ENCODE measurements around the gene CD3D. TPM values are rescaled to one million over a fixed set of nuclear protein-coding genes. Genes with fewer than 3 reads are reported as not detected.

CD3D gene
- total and polyA plus RNA-seq, 7 donors = 1.4 to 57.0 (median 2.1) TPM; not detected in 3

DNA sequence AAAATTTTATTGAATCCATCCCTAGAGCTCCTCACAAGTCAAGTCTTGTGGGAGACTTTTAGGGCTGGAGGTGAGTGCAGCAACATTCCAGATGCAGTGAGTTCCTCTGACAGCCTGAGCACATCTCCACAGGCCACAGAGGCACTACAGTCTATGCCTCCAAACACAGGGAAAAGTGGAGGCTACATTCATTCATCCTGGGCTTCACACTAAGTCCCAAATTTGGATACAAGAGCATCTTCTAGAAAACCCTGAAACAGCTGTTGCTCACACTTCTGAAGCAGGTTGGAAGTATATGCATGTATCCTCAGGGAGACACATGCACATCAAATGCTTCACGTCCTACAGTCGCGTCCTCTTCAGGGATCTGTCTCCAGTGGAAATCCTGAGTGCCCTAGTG, 1.2 kb downstream of the CD3D start:
- no peak for DNase-seq
- no peaks in the 10 kb centered on the region for H3K36me3 ChIP-seq
- intact Hi-C loops (cut with DNase I) = no loop called here
- TF ChIP-seq POLR2AphosphoS5 (IDR thresholded peaks at IDR 0.05) (no peak), EP300 (IDR thresholded peaks at IDR 0.05) (no peak), POLR2A (IDR thresholded peaks at IDR 0.05) (no peak)
- TF ChIP-seq, protein P1, sequence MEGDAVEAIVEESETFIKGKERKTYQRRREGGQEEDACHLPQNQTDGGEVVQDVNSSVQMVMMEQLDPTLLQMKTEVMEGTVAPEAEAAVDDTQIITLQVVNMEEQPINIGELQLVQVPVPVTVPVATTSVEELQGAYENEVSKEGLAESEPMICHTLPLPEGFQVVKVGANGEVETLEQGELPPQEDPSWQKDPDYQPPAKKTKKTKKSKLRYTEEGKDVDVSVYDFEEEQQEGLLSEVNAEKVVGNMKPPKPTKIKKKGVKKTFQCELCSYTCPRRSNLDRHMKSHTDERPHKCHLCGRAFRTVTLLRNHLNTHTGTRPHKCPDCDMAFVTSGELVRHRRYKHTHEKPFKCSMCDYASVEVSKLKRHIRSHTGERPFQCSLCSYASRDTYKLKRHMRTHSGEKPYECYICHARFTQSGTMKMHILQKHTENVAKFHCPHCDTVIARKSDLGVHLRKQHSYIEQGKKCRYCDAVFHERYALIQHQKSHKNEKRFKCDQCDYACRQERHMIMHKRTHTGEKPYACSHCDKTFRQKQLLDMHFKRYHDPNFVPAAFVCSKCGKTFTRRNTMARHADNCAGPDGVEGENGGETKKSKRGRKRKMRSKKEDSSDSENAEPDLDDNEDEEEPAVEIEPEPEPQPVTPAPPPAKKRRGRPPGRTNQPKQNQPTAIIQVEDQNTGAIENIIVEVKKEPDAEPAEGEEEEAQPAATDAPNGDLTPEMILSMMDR (IDR thresholded peaks at IDR 0.05) = no peak
- no peaks in the 10 kb centered on the region for H3K9me3 ChIP-seq
- no peaks in the 10 kb centered on the region for H3K4me1 ChIP-seq
- WGBS, 2 donors = 83 to 91% methylated on average over 3 of the region's 3 CpGs
- peaks cover 0 to 24% (median 0%) of the 10 kb centered on the region in 3 donors for H3K27me3 ChIP-seq
- H3K27ac ChIP-seq = no peak overlapping the region
- H3K4me3 ChIP-seq = no peak overlapping the region

DNA sequence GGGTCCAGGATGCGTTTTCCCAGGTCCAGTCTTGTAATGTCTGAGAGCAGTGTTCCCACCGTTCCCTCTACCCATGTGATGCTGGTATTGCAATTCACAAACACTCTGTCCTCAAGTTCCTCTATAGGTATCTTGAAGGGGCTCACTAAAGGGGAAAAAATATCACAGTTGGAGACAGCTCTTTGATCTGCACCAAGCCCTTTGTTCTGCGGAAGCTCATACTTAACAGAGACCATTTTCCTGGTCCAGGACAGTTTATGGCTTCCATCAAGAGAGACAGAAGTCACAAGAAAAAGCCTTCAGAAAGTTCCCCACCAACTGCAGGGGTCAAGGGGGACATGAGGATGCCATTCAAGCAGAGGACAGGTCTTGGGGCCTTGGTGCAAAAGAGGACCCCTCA, 2.1 kb downstream of the CD3D start:
- TF ChIP-seq EP300 (IDR thresholded peaks at IDR 0.05) (no peak), POLR2AphosphoS5 (IDR thresholded peaks at IDR 0.05) (no peak), POLR2A (IDR thresholded peaks at IDR 0.05) (no peak)
- TF ChIP-seq, protein P1 (IDR thresholded peaks at IDR 0.05) = no peak
- peaks cover 0 to 24% (median 0%) of the 10 kb centered on the region in 3 donors for H3K27me3 ChIP-seq
- H3K36me3 ChIP-seq = no peaks in the 10 kb centered on the region
- no peak for DNase-seq
- no peaks in the 10 kb centered on the region for H3K9me3 ChIP-seq
- intact Hi-C loops (cut with DNase I) = no loop called here
- H3K4me1 ChIP-seq = no peaks in the 10 kb centered on the region
- H3K27ac ChIP-seq = no peak overlapping the region
- WGBS, 2 donors = 81 to 92% methylated on average over 3 of the region's 3 CpGs
- no peak overlapping the region for H3K4me3 ChIP-seq

DNA sequence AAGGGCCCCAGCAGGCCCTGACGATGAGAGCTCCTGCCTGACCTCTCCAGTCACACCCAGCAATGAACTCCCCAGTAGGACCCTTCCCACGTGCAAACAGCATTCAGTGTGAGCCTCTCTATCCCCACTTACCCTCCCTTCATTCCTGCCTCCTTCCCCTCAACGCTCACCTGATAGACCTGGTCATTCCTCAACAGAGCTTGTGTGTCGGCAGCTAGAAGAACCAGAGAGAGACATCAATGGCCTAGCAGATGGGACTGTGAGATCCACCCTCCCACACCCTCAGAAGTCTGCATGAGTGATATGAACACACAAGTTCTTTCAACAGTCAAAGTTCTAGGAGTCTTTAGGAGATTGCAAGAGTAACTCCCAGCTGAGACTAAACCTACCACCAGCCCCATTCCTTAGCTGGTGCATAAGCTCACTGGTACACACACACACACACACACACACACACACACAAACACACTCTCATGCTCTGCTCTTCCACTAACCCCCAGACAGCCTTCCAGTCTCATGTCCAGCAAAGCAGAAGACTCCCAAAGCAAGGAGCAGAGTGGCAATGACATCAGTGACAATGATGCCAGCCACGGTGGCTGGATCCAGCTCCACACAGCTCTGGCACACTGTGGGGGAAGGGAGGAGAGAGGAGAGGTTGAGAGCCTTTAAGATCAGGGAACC, 3.1 kb downstream of the CD3D start:
- H3K27me3 ChIP-seq = peaks cover 0 to 21% (median 0%) of the 10 kb centered on the region in 3 donors
- no peak for DNase-seq
- intact Hi-C loops (cut with DNase I) = no loop called here
- no peak overlapping the region for H3K4me3 ChIP-seq
- 75 to 82% methylated on average over 5 of the region's 5 CpGs for WGBS, 2 donors
- no peak for TF ChIP-seq POLR2AphosphoS5 (IDR thresholded peaks at IDR 0.05)
- no peaks in the 10 kb centered on the region for H3K36me3 ChIP-seq
- H3K9me3 ChIP-seq = no peaks in the 10 kb centered on the region
- no peak overlapping the region for H3K27ac ChIP-seq
- H3K4me1 ChIP-seq = no peaks in the 10 kb centered on the region

DNA sequence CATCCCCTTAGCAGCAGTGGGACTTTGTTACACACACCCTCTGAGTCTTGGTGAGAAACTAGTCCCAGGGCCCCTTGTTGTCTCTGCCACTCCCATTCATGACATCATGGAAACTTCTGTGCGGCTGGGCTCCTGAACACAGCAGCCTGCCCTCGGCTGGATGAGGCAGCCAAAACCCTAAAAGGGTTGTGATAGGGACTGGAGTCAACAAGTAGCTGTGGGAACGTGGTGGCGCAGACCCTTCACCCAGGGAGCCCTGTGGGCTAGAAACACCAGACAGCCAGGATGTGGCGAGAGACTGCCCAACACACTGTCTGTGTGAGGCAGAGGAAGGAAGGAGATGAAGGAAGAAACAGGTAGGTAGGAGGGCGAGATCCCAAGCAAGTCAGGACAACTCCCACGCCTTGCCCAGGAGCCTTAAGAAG, 3.9 kb downstream of the CD3D start:
- H3K27me3 ChIP-seq = peaks cover 0 to 15% (median 0%) of the 10 kb centered on the region in 3 donors
- TF ChIP-seq POLR2AphosphoS5 (IDR thresholded peaks at IDR 0.05) (no peak), POLR2A (IDR thresholded peaks at IDR 0.05) (no peak), EP300 (IDR thresholded peaks at IDR 0.05) (no peak)
- TF ChIP-seq, protein P1 (IDR thresholded peaks at IDR 0.05) = no peak
- H3K4me3 ChIP-seq = no peak overlapping the region
- WGBS, 2 donors = 44 to 50% methylated on average over 7 of the region's 7 CpGs
- no peaks in the 10 kb centered on the region for H3K9me3 ChIP-seq
- no peaks in the 10 kb centered on the region for H3K36me3 ChIP-seq
- intact Hi-C loops (cut with DNase I) = no loop called here
- no peak for DNase-seq
- H3K4me1 ChIP-seq = no peaks in the 10 kb centered on the region
- no peak overlapping the region for H3K27ac ChIP-seq

DNA sequence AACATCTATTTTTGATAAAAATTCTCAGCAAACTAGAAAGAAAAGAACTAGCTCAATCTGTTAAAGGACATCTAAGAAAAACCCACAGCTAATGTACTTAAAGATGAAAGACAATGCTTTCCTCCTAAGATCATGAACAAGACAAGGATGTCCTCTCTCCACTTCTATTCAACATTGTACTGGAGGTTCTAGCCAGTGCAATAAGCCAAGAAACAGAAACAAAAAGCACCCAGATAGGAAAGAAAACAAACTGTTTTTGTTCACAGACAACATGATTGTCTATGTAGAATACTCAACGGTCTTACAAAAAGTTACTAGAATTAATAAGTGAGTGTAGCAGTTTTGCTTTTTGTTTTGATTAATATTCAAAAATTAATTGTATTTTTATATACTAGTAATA, 7.8 kb downstream of the CD3D start:
- peaks cover 0 to 7% (median 0%) of the 10 kb centered on the region in 3 donors for H3K27me3 ChIP-seq
- H3K36me3 ChIP-seq = no peaks in the 10 kb centered on the region
- intact Hi-C loops (cut with DNase I) = no loop called here
- 77 to 78% methylated on average over 1 of the region's 1 CpG for WGBS, 2 donors
- TF ChIP-seq, protein P1 (IDR thresholded peaks at IDR 0.05) = no peak
- TF ChIP-seq EP300 (IDR thresholded peaks at IDR 0.05) (no peak), POLR2AphosphoS5 (IDR thresholded peaks at IDR 0.05) (no peak), POLR2A (IDR thresholded peaks at IDR 0.05) (no peak)
- H3K4me3 ChIP-seq = no peak overlapping the region
- H3K27ac ChIP-seq = no peak overlapping the region
- no peak for DNase-seq
- H3K4me1 ChIP-seq = no peaks in the 10 kb centered on the region
- no peaks in the 10 kb centered on the region for H3K9me3 ChIP-seq
